Activated gamma-delta T cell (primary cell): Measurements from ENCODE around the gene HOXB9.
A peak's percentile ranks its signal among the peaks of the same experiment; 100 is the strongest.

Experiments
- DNase-seq: peaks from one replicate; lab custom pipeline; 2025; lab: John Stamatoyannopoulos, UW

The HOXB9 gene

DNA sequence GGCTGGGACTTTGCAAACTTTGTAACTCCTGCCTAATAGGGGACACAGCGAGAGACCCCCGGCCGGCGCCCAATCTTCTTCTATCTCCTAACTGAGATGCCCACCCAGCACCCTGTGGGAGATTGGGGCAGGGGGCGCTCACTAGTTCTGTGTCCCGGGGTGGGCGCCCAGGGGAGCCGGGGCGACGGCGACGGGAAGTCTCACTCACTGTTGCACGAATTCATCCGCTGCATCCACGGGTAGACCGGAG, 28.7 kb downstream of the HOXB9 start:
- no peak for DNase-seq

DNA sequence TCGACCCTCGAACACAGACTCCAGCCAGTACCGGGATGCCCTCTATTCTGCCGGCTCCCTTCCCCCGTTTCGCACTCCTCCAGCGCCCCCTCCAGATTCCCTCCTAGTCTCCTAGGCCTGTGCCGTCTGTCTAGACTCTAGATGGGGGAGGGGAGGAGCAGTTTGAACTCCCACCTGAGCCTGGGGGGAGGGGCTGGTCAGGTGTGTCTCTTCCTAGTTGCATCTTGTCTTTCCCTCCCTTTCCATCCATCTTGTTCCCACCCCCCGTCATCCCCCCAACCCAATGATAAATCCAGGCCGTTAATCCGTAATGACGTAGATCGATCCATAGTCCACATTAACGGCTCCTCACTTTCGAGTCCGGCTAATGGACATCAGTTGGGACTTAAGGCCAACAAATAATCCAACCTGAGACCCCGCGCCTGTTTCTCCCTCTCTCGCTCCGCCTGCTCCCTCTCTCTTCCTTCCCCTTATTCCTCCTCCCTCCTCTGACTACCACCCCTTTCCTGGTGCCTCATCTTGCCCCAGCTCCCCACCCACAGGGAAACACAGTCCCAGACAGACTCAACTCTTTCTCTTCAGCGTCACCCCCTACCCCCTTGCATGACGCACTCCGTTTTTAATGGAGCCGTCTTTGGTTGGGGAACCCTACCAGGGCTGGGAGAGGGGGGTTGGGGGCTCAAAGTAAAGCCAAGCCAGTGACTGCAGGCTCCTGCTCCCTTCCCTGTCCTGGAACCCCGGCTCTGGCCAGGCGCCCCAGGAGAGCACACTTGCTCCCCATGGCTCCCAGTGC, 29.2 kb downstream of the HOXB9 start:
- no peak for DNase-seq

DNA sequence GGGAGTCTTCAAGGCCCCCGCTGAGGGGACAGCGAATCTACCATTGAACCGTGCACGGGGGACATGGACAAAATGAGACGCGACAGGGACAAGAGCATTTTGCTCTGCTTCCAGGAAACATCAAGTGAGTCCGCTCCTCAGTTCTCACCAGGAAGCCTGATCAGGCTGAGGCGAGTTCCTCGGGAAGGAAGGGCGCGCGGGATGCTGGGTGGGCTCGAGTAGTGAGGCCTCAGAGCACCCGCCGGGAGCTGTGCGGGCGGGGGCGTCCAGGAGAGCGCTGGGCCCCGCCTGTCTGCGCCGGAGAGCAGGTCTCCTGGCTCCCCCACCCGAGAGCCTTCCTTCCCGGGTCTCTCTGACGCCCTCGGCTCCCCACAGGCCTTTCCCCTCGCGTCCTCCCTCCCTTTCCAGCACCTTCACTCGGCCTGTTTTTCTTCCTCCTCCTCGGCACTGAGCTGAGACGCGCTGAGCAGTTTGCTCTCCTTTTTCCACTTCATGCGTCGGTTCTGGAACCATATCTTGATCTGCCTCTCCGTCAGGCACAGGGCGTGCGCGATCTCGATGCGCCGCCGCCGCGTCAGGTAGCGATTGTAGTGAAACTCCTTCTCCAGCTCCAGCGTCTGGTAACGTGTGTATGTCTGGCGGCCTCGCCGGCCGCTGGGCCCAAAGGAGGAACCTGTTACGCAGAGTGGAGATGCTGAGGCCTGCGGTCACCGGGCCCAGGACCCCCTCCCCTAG, 30.0 kb downstream of the HOXB9 start:
- DNase-seq = no peak

DNA sequence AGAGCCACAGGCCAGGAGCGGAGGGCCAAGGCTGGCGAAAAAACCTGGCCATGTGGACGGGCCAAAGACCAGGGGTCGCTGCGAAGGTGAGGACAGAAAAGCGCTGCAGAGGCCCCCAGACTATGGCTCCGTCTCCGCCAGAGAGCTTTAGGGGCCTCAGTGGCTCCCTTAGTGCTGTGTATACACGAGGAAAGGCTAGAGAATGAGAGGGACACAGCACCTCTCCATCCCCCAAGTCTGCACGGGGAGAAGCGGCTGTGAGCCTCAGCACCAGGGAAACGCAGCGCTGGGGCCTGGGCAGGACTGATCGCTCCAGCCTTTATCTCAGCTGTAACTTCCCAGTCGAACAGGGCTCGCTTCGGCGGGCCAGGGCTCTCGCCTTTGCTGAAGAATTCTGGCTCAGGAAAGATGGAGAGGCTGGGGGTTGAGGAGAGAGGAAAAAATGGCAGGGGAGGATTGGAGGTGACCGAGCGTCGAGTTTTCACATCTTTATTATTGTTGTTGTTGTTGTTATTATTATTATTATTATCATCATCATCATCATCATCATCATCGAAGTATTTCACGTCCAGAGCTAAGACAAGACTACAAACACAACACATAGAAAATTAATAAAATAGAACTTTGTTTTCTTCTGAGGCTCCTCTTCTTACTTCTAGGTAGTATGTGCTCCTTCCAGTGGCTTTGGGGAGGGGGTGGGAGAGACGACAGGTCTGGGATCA, 30.7 kb downstream of the HOXB9 start:
- no peak for DNase-seq

DNA sequence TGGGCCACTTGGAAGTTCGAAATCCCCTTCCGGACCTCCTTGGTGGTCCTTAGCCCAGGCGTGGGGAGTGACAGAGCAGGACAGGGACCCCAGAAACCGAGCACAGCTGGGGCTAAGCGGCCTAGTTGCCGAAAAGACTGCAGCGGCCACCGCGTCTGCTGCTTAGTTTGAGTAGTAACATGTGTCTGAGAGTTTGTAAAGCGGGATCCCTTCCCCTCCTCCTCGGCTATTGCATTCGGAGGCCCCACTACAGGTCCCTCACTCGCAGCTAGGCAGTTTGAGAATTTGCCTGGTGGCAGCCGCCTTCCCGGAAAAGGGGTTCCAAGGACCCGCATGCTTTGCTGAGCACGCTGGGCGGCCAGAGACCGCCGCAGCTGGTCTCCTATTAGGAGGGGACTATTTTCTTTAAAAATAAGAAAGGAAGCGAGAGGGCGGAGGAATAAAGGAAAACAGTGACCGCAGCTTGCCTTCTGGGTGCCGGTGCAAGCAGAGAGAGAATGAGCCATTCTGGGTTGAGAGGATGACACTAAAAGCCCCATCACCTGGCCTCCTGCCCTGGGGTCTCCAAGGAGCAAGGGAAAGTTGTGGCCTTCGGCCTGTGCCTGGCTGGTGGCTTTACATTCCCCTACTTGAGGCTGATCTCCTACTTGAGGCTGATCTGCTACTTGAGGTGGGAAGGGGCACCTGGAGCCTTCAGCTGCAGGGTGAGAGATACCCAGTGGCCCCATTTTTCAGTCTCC, 31.4 kb downstream of the HOXB9 start:
- DNase-seq = no peak

DNA sequence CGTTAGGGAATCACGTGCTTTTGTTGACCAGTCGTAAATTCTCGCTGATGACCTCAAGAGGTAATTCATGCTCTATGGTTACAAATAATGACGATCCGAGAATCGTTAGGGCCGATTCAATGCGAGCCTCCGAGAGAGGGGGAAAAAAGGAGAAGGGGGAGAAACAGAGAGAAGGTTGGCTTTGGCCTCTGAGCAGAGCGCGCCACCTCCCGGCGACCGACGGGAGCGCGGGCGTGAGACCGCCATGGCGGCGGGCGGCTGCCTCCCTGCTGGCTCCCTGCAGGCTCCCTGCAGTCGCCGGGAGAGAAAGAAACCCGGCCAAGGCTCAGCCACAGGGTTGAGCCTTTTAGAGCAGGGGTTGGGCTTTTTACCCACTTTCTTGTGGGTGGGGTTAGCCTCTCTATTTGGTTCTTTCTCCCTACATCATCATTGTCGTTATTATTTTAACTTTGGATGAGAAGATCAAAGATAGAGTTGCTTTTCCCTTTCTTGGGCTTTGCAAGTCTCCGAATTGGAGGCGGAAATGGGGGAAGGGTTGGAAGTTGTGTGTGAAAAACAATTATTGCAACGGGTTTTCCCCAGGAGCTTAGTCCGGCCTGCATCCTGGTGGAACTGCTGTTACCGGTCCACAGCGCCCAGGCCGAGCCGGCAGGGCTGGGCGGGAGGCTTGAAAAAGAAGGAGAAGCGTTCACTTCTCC, 32.2 kb downstream of the HOXB9 start:
- DNase-seq = peak; percentile 58

DNA sequence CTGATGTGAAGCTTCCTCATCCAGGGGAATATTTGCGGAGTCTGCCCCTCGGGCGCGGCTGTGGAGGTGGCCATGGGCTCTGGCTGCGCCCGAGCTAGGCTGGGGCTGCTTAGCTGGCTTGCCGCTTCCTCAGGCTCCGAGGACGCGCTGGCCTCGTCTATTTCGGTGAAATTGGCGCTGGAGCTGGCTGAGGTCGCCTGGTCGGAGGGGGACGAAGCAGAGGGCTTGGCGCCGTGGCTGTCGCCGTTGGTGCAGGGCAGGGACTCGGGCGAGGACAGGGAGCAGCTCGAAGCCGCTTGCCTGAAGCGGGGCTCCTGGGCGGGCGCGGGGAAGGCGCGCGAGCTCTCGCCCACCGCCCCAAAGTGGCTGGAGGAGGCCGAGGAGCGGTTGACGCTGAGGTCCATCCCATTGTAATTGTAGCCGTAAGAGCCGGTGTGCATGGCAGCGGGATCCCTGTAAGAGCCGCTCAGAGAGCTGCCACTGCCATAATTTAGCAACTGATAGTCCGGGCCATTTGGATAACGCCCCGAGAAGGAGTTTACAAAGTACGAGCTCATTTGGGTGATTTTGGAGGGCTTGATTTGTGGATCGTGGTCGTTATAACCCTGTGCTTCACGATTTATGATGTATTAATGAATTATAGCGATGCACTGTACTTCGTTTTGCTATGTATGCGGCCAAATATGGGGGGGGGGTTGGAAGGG, 32.9 kb downstream of the HOXB9 start, which contains the start of gene HOXB5:
Gene HOXB5, minus strand, starts transcription at position 654 of the 704 bp plus-strand sequence. Its CDS starts 97 bp downstream, at position 557.
- no peak for DNase-seq

DNA sequence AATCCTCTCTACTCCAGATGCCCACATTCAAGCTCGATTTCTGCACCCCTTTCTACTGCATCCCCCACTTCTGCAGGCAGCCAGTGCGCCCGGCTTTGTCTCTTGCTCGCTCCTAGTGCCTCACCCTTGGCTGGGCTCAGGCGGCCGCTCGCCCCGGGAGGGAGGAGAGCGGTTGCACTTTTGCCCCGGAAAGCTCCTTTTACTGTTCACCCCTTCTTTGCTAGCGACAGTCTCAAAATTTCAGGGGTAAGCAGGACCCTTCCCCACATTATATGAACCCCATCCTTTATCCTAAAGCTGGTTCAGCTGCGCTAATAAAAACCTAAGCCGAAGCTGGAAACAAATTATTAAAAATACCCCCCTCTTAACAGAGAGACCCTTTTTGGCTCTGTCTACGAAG, 33.6 kb downstream of the HOXB9 start:
- no peak for DNase-seq

DNA sequence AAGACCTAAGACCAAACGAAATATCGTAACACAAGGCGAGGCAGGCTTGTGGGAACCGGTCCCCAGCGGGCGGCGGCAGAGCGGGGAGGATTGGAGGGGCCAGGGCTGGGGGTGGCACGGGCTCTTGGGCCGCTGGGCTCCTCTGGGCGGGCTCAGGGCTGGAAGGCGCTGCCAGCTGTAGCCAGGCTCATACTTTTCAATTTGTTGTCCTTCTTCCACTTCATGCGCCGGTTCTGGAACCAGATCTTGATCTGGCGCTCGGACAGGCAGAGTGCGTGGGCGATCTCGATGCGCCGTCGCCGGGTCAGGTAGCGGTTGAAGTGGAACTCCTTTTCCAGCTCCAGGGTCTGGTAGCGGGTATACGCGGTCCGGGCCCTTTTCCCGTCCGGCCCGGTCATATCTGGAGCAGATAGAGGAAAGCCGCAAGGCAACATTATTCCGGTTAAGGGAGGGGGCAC, 34.1 kb downstream of the HOXB9 start:
- DNase-seq = no peak

DNA sequence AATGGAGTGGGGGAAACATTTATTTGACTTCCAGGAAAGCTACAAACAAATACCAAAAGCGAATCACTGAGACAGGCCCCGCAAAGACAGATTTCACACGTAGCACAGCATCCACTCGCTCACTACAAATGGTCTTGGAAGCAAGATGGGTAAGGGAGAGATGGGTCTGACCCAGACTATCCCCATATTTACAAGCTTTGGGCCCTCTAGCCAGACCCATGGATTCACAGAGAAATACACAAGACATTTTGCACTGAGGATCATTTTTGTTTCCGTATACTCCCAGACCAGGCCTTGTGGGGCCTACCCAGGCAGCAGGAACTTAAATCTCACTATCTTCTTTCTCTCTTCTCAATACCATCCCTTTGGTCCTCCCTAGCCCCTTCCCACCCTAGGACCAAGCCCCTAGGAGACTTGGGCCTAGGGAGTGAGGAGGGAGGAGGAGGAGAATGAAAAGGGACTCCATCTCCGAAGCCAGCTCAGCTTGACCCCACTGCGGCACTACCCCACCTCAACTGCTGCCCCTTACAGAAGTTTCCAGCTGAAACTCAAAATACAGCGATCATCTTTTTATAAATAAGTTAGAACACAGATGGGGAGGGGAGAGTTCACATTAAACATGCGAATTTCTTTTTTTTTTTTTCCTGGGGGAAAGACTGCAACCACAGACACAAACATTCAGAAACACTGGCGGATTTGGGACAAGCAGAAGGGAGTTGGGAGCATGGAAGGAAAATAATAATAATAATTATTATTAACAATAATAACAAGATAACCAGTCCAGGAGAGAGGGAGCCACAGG, 34.7 kb downstream of the HOXB9 start:
- DNase-seq = no peak

DNA sequence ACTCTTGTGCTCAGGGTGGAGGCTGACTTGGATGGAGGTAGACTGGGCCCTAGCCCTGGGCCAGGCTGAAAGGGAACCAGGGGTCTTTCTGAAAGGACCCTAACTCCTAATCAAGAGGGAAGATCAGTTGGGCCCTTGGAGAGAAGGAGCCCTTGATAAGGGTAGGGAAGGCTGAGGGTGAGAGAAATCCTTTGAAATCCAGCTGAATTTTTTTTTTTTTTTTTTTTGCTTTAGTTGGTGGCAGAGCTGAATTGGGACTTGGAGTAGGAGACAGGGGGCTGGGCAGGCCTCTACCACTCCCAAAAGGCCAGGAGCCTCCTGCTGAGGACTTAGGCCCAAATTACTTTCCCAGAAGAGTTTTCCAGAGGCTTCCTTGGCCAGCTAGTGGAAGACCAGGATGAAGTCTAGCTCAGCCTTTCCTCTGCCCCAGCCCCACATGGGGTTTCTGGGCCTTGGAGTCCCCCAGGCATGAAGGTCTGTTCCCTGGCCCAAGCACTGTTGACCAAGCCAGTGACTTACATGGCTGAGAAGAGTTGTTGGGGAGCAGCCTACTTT, 35.5 kb downstream of the HOXB9 start:
- no peak for DNase-seq

DNA sequence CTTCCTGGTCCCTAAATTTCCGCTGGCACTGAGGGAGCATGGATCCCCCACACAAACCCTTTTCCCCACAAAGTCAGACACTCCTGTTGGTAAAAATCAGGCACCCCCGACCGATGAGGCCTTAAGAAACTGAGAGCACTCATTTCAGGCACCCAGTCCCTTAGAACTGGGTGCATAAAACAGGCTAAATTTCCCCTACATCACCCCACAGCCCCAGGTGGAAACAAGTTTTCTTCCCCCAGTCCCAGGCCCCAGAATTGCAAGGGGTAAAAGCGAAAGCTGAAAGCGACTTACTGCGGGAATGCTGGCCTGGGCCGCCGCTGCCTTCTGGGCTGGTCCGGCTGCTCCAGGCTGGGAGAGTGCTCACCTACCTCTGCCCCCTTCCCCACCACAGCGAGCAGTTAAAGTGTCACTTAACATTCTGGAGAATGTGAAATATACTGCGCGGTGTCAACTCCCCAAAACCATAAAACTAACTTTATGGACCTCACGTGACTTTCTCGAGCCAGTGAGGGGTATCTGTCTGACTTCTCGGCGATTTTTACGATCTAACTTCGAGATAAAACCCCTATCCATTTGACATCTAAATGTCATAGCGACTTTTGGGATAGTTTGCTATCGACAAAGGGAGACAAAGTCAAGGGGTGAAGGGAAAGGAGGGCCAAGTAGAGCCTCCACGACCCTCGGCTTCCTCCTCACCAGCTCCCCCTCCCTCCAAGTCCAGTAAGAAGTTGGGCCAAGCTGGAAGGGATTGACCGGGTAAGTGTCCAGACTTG, 36.1 kb downstream of the HOXB9 start, which contains the start of gene HOXB3:
Gene HOXB3, minus strand, starts transcription at position 411 of the 776 bp plus-strand sequence. CDS start 37,767 bp downstream, outside the sequence.
- no peak for DNase-seq

DNA sequence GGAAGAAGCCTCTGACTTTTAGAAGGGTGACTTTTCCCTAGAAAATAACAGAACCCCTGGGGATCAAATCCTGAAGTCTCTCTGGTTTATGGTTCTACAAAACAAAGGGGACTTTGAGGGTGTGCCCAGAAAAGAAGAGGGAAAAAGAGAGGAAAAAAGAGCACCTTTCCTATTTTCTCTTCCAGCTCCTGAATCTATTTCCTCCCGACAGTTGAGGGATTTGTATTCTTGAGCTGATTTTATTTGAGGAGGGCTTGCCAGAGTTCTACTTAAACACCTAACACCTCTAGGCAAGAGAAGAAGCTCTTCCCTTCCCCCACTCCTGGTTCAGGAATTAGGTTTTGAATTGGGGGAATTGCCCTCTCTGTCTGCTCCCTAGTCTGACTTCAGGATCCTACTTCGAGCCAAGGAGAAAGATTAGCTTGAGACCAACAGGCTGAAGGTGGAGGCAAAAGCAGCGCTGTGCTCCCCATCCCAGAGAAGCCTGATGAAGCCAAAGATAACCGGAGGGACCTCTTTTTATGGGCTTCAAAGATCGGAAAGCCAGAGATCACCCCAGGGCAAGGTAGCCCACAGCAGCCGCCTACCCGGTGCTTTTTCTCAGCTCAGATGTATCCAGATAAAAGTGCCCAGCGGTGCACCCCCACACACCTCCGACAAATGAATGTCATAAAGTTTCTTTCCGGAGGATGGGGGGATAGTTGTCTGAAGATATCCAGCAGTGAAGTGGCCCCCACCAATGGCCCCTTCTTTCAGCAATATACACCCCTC, 36.9 kb downstream of the HOXB9 start:
- DNase-seq = no peak

DNA sequence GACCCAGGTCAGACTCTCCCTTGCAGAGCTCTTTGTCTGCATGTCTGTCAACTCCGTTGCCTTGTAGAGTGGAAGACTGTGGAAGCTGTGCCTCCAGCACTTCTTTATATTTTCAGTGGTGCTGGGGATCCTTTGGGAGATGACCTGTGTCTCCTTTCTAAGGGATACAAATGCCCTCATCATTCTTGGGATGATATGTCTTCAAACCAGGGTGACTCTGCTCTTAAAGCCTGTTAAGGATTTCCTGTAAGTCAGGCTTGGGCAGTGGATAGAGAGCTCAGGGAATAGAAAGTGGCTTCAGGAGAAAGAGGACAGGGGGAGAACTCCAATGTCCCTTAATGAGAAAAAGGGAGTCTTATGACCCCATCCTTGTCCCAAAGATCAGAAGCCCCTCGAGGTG, 37.6 kb downstream of the HOXB9 start:
- DNase-seq = no peak

DNA sequence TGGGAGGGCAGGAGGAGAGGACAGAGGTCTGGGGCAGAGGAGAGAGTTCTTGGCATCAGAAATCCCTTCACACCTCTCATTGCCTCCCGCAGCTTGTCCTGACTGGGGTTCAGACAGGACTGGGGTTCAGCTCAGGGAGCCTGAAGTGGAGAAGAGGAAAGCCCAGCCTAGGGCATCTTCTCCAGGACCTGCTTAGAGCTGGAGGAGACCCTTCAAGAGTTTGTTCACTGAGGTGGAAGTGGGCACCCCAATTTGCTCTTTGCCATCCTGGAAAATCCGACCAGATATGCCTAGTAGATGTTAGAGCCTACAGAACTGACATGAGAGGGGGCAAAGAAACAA, 38.1 kb downstream of the HOXB9 start:
- DNase-seq = no peak

DNA sequence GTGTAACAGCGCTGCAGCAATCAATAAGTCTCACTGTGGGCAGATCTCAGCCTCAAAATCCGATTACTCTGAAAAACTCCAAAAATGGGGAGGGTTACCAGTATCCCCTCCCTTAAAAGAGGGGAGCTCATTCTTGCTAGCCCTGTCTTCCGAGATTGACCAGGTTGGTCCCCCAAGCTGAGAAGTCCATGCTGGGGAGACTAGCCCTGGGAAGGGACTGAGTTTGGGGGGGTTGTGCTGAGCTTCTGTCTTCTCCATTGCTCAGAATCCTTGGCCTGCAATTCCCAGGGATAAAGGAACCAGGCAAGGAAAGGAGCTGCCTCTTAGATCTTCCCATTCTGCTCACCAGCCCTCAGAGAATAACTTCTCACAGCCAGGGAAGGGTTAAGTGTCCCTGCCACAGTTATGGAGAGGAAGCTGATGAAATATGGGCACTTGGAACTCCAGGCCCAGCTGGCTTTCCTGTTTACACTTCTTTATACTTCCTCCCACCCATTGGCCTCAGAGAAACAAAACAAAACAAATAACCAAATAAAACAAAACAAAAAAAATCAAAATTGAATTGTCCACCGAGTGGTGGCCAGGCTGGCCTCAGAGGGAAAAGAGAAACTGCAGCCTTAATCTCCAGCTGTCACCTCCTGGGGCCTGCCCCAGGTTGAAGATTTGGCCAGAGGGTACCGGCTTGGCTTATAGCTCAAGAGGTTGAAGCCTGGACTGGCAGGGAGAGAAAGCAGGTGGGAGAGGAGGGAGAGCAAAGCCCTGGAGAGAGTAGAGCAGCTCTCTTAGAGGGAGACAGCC, 38.7 kb downstream of the HOXB9 start:
- DNase-seq = no peak
